Tibial nerve (tissue), 4 donors: Measurements from ENCODE around the gene NFX1. TPM values are rescaled to one million over a fixed set of nuclear protein-coding genes. Genes with fewer than 3 reads are reported as not detected.
A peak's percentile ranks its signal among the peaks of the same experiment; 100 is the strongest.
"Not testable (repeated sequence)": the region's sequence is repeated elsewhere in the genome, so short reads cannot be mapped to it uniquely, and the experiment has no call there.

Experiments used
- DNase-seq, 2 donors: peaks; one replicate each; pipeline ENCODE4 v3.0.0-alpha.2; 2019; ENCODE audit warnings: low spot score in 2 of 2
- H3K27ac ChIP-seq, 4 donors: fragments of 200-600 bp; sonication (generic) in 3 of 4; one replicate each; pipeline ENCODE4 v1.5.1; 2017 to 2019; ENCODE audit warnings: mild to moderate bottlenecking in 1 of 4
- H3K27me3 ChIP-seq, 2 donors: fragments of 200-600 bp; sonication (generic) in 1 of 2; one replicate each; pipeline versions ENCODE4 v1.5.1 to v1.6.0; 2017 to 2019
- H3K36me3 ChIP-seq, 3 donors: fragments of 200-600 bp; sonication (generic); one replicate each; pipeline ENCODE4 v1.5.1; 2018 to 2019
- H3K4me1 ChIP-seq, 4 donors: fragments of 200-600 bp; sonication (generic) in 3 of 4; one replicate each; pipeline ENCODE4 v1.5.1; 2017 to 2019
- H3K4me3 ChIP-seq, 4 donors: fragments of 200-600 bp; sonication (generic) in 3 of 4; one replicate each; pipeline ENCODE4 v1.5.1; 2017 to 2019; ENCODE audit warnings: mild to moderate bottlenecking in 1 of 4, moderate library complexity in 1 of 4
- H3K9me3 ChIP-seq, 4 donors: fragments of 200-600 bp; sonication (generic) in 3 of 4; one replicate each; pipeline ENCODE4 v1.5.1; 2017 to 2019
- CTCF ChIP-seq, 5 experiments: fragments of 200-600 bp in 3 of 5; fragments of 450-650 bp in 2 of 5; sonication (generic) in 3 of 5; IDR thresholded peaks; one replicate each; pipeline ENCODE4 v1.5.1; 2016 to 2019; ENCODE audit warnings: antibody characterized with exemption in 5 of 5, mild to moderate bottlenecking in 3 of 5, moderate library complexity in 2 of 5
- EP300 ChIP-seq, 2 donors: sonication (generic); formaldehyde crosslinking; IDR thresholded peaks; one replicate each; pipeline ENCODE4 v1.6.1; 2017; ENCODE audit warnings: antibody characterized with exemption in 2 of 2, mild to moderate bottlenecking in 1 of 2
- POLR2A ChIP-seq, 2 donors: fragments of 450-650 bp; IDR thresholded peaks; one replicate each; pipeline ENCODE4 v1.6.1; 2017; ENCODE audit warnings: antibody characterized with exemption in 2 of 2, mild to moderate bottlenecking in 2 of 2, moderate library complexity in 2 of 2
- WGBS, 2 donors: methylation state at CpG; one replicate each; pipeline ENCODE4 v1.1.5; 2018; 5-methylcytosine and 5-hydroxymethylcytosine counted together
- total RNA-seq, 4 donors: library from RNA; depleted of rRNA; stranded (reverse); fragments of >200 nt; gene quantifications; one replicate each; pipeline ENCODE4 v1.1.0, GENCODE V29; 2016

Gene NFX1
- total RNA-seq, 4 donors from 2014 or later, result 35.2 to 45.9 (median 40.5) TPM

GRCh38 chr9:33349743-33350142 lies 59.4 kb downstream of the NFX1 start:
- peaks cover 0 to 87% (median 9%) of the 10 kb centered on the region in 3 donors for H3K36me3 ChIP-seq
- H3K4me1 ChIP-seq, result peaks cover 0 to 5% (median 0%) of the 10 kb centered on the region in 4 donors
- no peak for TF ChIP-seq POLR2A (IDR thresholded peaks at IDR 0.05)
- TF ChIP-seq EP300 (IDR thresholded peaks at IDR 0.05), result no peak
- TF ChIP-seq CTCF (IDR thresholded peaks at IDR 0.05), result no peak
- WGBS, 2 donors, result 79 to 95% methylated on average over 2 of the region's 2 CpGs
- no peak overlapping the region for H3K4me3 ChIP-seq
- no peaks in the 10 kb centered on the region for H3K27me3 ChIP-seq
- DNase-seq, result no peak
- H3K27ac ChIP-seq, result peak overlapping the region in 1 of 4 donors; percentile 35
- no peaks in the 10 kb centered on the region for H3K9me3 ChIP-seq

- DNase-seq, result no peak
- 56 to 80% methylated on average over 2 of the region's 2 CpGs for WGBS, 2 donors
- Histone ChIP-seq H3K27me3 (no peaks in the 10 kb centered on the region), H3K27ac (peak overlapping the region in 2 of 4 donors; percentile 35 to 62), H3K4me3 (no peak overlapping the region), H3K36me3 (peaks cover 0 to 87% (median 7%) of the 10 kb centered on the region in 3 donors), H3K4me1 (peaks cover 0 to 5% (median 0%) of the 10 kb centered on the region in 4 donors), H3K9me3 (no peaks in the 10 kb centered on the region)
- no peak for TF ChIP-seq EP300 (IDR thresholded peaks at IDR 0.05)
- TF ChIP-seq CTCF (IDR thresholded peaks at IDR 0.05), result no peak
- TF ChIP-seq POLR2A (IDR thresholded peaks at IDR 0.05), result no peak
Measured at GRCh38 chr9:33350310-33350709, 60.0 kb downstream of the NFX1 start.

GRCh38 chr9:33351547-33351946 lies 61.2 kb downstream of the NFX1 start:
- TF ChIP-seq CTCF (IDR thresholded peaks at IDR 0.05) (no peak), EP300 (IDR thresholded peaks at IDR 0.05) (no peak), POLR2A (IDR thresholded peaks at IDR 0.05) (no peak)
- 92 to 94% methylated on average over 4 of the region's 4 CpGs for WGBS, 2 donors
- peaks cover 0 to 5% (median 0%) of the 10 kb centered on the region in 4 donors for H3K4me1 ChIP-seq

GRCh38 chr9:33354651-33355211 lies 64.4 kb downstream of the NFX1 start:
- Histone ChIP-seq H3K27ac (no peak overlapping the region), H3K36me3 (peaks cover 0 to 67% (median 0%) of the 10 kb centered on the region in 3 donors), H3K4me3 (no peak overlapping the region), H3K4me1 (peaks cover 0 to 3% (median 0%) of the 10 kb centered on the region in 4 donors), H3K9me3 (no peaks in the 10 kb centered on the region), H3K27me3 (no peaks in the 10 kb centered on the region)
- TF ChIP-seq CTCF (IDR thresholded peaks at IDR 0.05) (no peak), EP300 (IDR thresholded peaks at IDR 0.05) (no peak), POLR2A (IDR thresholded peaks at IDR 0.05) (no peak)
- DNase-seq, result no peak
- WGBS, 2 donors, result 79 to 82% methylated on average over 5 of the region's 5 CpGs

More at GRCh38 chr9:33351547-33351946, 61.2 kb downstream of the NFX1 start:
- Histone ChIP-seq H3K9me3 (no peaks in the 10 kb centered on the region), H3K36me3 (peaks cover 0 to 87% (median 7%) of the 10 kb centered on the region in 3 donors), H3K4me3 (no peak overlapping the region), H3K27me3 (no peaks in the 10 kb centered on the region), H3K27ac (no peak overlapping the region)
- DNase-seq, result no peak

GRCh38 chr9:33355933-33356332 lies 65.6 kb downstream of the NFX1 start:
- H3K4me1 ChIP-seq, result no peaks in the 10 kb centered on the region
- no peaks in the 10 kb centered on the region for H3K9me3 ChIP-seq
- no peak for TF ChIP-seq EP300 (IDR thresholded peaks at IDR 0.05)
- no peak for TF ChIP-seq CTCF (IDR thresholded peaks at IDR 0.05)
- no peak for TF ChIP-seq POLR2A (IDR thresholded peaks at IDR 0.05)
- peaks cover 0 to 60% (median 0%) of the 10 kb centered on the region in 3 donors for H3K36me3 ChIP-seq
- 88 to 95% methylated on average over 1 of the region's 1 CpG for WGBS, 2 donors
- H3K4me3 ChIP-seq, result no peak overlapping the region
- no peaks in the 10 kb centered on the region for H3K27me3 ChIP-seq
- H3K27ac ChIP-seq, result no peak overlapping the region
- DNase-seq, result no peak

GRCh38 chr9:33358641-33359040 lies 68.3 kb downstream of the NFX1 start:
- H3K9me3 ChIP-seq, H3K27ac ChIP-seq, H3K4me3 ChIP-seq, H3K27me3 ChIP-seq, DNase-seq, H3K4me1 ChIP-seq: not testable (repeated sequence)
- 94 to 98% methylated on average over 3 of the region's 3 CpGs for WGBS, 2 donors
- peaks cover 0 to 44% (median 0%) of the 10 kb centered on the region in 3 donors for H3K36me3 ChIP-seq
